Vagina (tissue), 2 donors: ENCODE measurements around the gene MFN2. TPM values are rescaled to one million over a fixed set of nuclear protein-coding genes. Genes with fewer than 3 reads are reported as not detected.

Experiments used
- DNase-seq, 2 donors: peaks; one replicate each; pipeline ENCODE4 v3.0.0-alpha.2; 2017; ENCODE audit errors: extremely low spot score in 2 of 2
- H3K27ac ChIP-seq: fragments of 200-600 bp; sonication (generic); one replicate; pipeline ENCODE4 v1.5.1; 2019
- H3K27me3 ChIP-seq: fragments of 200-600 bp; sonication (generic); one replicate; pipeline ENCODE4 v1.5.1; 2019
- H3K36me3 ChIP-seq, 2 donors: fragments of 200-600 bp; sonication (generic); one replicate each; pipeline ENCODE4 v1.5.1; 2017 to 2019
- H3K4me1 ChIP-seq: fragments of 200-600 bp; sonication (generic); one replicate; pipeline ENCODE4 v1.5.1; 2019
- H3K4me3 ChIP-seq, 2 donors: fragments of 200-600 bp; sonication (generic); 1 replicate in 1 of 2; 2 replicates in 1 of 2; pipeline ENCODE4 v1.5.1; 2016 to 2019
- H3K9me3 ChIP-seq: fragments of 200-600 bp; sonication (generic); one replicate; pipeline ENCODE4 v1.5.1; 2019
- POLR2A ChIP-seq, 2 donors: fragments of 450-650 bp; IDR thresholded peaks; one replicate each; pipeline ENCODE4 v1.6.1; 2017; ENCODE audit warnings: antibody characterized with exemption in 2 of 2, mild to moderate bottlenecking in 2 of 2, moderate library complexity in 2 of 2
- POLR2AphosphoS5 ChIP-seq, 2 donors: sonication (generic); formaldehyde crosslinking; IDR thresholded peaks; one replicate each; pipeline ENCODE4 v1.9.0; 2017; ENCODE audit warnings: antibody characterized with exemption in 2 of 2, mild to moderate bottlenecking in 2 of 2, low read depth in 1 of 2; ENCODE audit not compliant: insufficient read depth in 1 of 2
- intact Hi-C: fragments of 100-400 bp; cut with DNase I; formaldehyde crosslinking; loops from one replicate; pipeline ENCODE4 v1.15.1; 2023
- total RNA-seq: library from RNA; depleted of rRNA; stranded (reverse); fragments of >200 nt; gene quantifications from one replicate; pipeline ENCODE4 v1.2.3, GENCODE V29; 2016
- TF ChIP-seq, protein P1 (sequence below), 3 experiments: fragments of 450-650 bp in 2 of 3; fragments of 200-600 bp in 1 of 3; sonication (generic) in 1 of 3; IDR thresholded peaks; one replicate each; pipeline ENCODE4 v1.5.1; 2017 to 2019; ENCODE audit warnings: antibody characterized with exemption in 3 of 3, mild to moderate bottlenecking in 2 of 3, moderate library complexity in 2 of 3

MFN2 gene
- total RNA-seq, 1 donor from 2014 or later: 61.6 TPM

DNA sequence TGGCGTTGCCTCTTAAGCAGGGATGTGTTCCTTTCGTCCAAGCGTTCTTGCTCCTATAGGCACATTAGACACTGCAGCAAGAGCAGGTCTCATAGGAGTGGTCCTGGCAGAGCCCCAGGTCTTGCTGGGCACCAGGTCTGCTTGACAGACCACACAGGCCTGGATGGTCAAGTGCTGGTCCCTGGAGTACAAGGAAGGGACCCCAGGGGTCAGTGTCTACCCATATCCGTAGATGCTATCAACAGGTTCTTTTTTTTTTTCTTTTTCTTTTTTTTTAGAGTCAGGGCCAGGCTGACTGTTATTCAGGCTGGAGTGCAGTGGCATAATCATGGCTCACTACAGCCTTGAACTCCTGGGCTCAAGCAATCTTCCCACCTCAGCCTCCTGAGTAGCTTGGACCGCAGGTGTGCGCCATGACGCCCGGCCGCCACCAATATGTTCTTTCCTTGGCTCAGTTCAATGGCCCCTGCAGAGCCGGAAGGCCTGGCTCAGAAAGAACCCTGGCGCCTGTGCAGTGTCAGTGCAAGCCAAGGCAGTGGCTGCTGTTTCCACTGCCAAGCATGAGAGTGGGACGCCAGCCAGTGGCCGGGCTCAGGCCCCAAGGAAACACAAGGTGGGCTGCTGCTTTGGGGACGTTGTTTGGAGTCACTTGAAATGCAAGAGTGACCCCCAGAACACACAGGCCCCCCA is 72.9 kb downstream of the MFN2 start:
- no peaks in the 10 kb centered on the region for H3K9me3 ChIP-seq
- DNase-seq: no peak
- TF ChIP-seq POLR2AphosphoS5 (IDR thresholded peaks at IDR 0.05; ENCODE audit: insufficient read depth in 1 of 2, low read depth in 1 of 2) (no peak), POLR2A (IDR thresholded peaks at IDR 0.05) (no peak)
- TF ChIP-seq, protein P1, sequence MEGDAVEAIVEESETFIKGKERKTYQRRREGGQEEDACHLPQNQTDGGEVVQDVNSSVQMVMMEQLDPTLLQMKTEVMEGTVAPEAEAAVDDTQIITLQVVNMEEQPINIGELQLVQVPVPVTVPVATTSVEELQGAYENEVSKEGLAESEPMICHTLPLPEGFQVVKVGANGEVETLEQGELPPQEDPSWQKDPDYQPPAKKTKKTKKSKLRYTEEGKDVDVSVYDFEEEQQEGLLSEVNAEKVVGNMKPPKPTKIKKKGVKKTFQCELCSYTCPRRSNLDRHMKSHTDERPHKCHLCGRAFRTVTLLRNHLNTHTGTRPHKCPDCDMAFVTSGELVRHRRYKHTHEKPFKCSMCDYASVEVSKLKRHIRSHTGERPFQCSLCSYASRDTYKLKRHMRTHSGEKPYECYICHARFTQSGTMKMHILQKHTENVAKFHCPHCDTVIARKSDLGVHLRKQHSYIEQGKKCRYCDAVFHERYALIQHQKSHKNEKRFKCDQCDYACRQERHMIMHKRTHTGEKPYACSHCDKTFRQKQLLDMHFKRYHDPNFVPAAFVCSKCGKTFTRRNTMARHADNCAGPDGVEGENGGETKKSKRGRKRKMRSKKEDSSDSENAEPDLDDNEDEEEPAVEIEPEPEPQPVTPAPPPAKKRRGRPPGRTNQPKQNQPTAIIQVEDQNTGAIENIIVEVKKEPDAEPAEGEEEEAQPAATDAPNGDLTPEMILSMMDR (IDR thresholded peaks at IDR 0.05): no peak
- H3K4me3 ChIP-seq: no peak overlapping the region
- no peaks in the 10 kb centered on the region for H3K36me3 ChIP-seq
- H3K4me1 ChIP-seq: peaks cover 16% of the 10 kb centered on the region
- intact Hi-C loops: no loop called here
- H3K27ac ChIP-seq: no peak overlapping the region
- no peaks in the 10 kb centered on the region for H3K27me3 ChIP-seq

DNA sequence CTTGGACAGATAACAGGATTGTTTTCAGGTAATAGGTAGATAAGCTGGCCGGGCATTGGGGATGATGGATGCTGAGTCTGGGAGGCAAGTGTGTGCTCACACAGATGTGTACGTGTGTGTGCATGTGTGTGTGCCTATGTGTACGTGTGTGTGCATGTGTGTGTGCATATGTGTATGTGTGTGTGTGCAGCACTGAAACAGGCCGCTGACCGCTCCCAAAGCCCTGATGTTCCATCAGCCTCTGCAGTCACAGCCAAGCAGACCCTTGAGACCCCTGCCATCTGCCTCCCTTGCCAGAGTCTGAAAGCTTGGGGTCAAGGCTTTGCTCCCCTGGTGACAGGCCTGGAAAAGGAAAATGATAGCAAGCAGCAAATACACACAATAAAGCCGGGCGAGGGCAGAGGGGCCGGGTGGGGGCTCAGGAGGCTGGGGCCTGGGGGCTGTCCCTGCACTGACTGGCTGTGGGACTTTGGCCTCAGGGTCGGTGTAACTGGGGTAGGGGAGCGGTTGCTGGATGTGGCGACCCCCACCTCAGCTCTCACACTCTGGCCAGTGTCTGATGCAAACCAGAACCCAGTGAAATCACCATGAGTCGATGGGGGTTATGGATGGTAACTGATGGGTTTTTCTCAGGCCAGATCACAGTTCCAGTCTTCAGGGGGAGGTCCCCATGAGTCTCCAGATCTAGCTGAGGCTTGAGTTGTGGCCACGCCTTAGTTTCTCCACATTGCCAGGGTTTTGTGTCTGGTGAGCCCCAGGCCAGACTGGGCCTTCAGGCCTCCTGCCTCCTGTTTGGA is 73.7 kb downstream of the MFN2 start:
- intact Hi-C loops: no loop called here
- no peak overlapping the region for H3K27ac ChIP-seq
- TF ChIP-seq POLR2AphosphoS5 (IDR thresholded peaks at IDR 0.05; ENCODE audit: insufficient read depth in 1 of 2, low read depth in 1 of 2) (no peak), POLR2A (IDR thresholded peaks at IDR 0.05) (no peak)
- TF ChIP-seq, protein P1 (IDR thresholded peaks at IDR 0.05): no peak
- H3K27me3 ChIP-seq: no peaks in the 10 kb centered on the region
- DNase-seq: no peak
- peaks cover 16% of the 10 kb centered on the region for H3K4me1 ChIP-seq
- no peaks in the 10 kb centered on the region for H3K9me3 ChIP-seq
- H3K36me3 ChIP-seq: no peaks in the 10 kb centered on the region
- H3K4me3 ChIP-seq: no peak overlapping the region

DNA sequence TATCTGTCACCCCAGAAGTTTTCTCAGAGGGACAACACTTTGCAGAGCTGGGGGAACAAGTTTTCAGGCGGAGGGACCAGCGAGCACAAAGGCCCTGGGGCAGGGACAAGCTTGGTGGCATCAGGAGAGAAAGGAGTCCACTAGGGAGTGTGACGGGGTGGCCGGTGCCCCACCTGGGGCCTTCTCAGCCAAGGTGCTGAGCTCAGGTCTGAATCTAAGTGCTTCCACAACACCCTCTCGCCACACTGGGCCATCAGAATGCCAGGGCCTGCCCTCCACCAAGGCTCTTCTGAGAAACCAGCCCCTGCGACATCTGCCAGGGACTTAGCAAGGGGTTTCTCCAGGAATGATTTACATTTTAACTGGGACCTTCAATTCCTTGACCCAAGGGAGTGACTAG is 75.0 kb downstream of the MFN2 start:
- H3K9me3 ChIP-seq: no peaks in the 10 kb centered on the region
- no peak for TF ChIP-seq POLR2A (IDR thresholded peaks at IDR 0.05)
- TF ChIP-seq POLR2AphosphoS5 (IDR thresholded peaks at IDR 0.05; ENCODE audit: insufficient read depth in 1 of 2, low read depth in 1 of 2): no peak
- TF ChIP-seq, protein P1 (IDR thresholded peaks at IDR 0.05): no peak
- H3K4me1 ChIP-seq: peaks cover 16% of the 10 kb centered on the region
- intact Hi-C loops: no loop called here
- H3K27ac ChIP-seq: no peak overlapping the region
- H3K27me3 ChIP-seq: no peaks in the 10 kb centered on the region
- DNase-seq: no peak
- H3K4me3 ChIP-seq: no peak overlapping the region
- no peaks in the 10 kb centered on the region for H3K36me3 ChIP-seq

DNA sequence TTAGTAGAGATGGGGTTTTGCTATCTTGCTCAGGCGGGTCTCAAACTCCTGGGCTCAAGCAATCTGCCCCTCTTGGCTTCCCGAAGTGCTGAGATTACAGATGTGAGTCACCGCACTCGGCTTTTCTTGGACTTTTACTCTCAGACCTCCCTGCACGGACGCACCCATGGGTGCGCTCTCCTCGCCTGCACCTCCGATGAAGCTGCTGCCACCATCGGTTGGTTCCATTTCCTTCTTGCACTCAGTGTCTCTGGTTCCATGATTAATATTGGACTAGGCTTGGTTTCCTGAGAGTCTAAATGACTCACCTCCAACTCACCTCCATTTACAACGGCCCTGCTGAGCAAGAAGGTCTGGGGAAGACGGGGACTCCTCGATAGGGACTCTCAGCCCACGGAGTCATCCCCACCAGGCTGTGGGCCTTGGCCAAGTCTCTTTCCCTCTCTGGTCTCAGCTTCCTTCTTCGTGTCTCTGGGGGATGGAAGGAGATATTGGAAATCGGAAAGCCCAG is 76.1 kb downstream of the MFN2 start:
- Histone ChIP-seq H3K27ac (no peak overlapping the region), H3K36me3 (no peaks in the 10 kb centered on the region), H3K4me3 (no peak overlapping the region), H3K9me3 (no peaks in the 10 kb centered on the region), H3K27me3 (no peaks in the 10 kb centered on the region), H3K4me1 (peaks cover 16% of the 10 kb centered on the region)
- intact Hi-C loops: no loop called here
- TF ChIP-seq POLR2A (IDR thresholded peaks at IDR 0.05) (no peak), POLR2AphosphoS5 (IDR thresholded peaks at IDR 0.05; ENCODE audit: insufficient read depth in 1 of 2, low read depth in 1 of 2) (no peak)
- TF ChIP-seq, protein P1 (IDR thresholded peaks at IDR 0.05): no peak
- DNase-seq: no peak
